GM23338 (cell line): Measurements from ENCODE around the gene ELOVL2. TPM values are rescaled to one million over a fixed set of nuclear protein-coding genes. Genes with fewer than 3 reads are reported as not detected.

Source experiments
- ATAC-seq: fragments of 200-7000 bp; cut with Tn5 transposase; 3 replicates; pipeline ENCODE4 v1.9.1; 2020
- DNase-seq: peaks from one replicate; pipeline ENCODE4 v3.0.0-alpha.2; 2015; ENCODE audit warnings: low spot score
- H2AFZ ChIP-seq: fragments of 200-600 bp; sonication (generic); 2 replicates; pipeline ENCODE4 v1.8.0; 2016; ENCODE audit warnings: antibody characterized with exemption, mild to moderate bottlenecking, moderate library complexity
- H3F3A ChIP-seq: fragments of 200-600 bp; sonication (generic); replicated peaks from 2 replicates; pipeline ENCODE4 v1.8.0; 2017; ENCODE audit warnings: antibody characterized with exemption, mixed run types, low read depth
- H3K27ac ChIP-seq: fragments of 200-600 bp; sonication (generic); 2 replicates; pipeline ENCODE4 v1.6.1; 2016; ENCODE audit warnings: low read depth
- H3K27me3 ChIP-seq: fragments of 200-600 bp; sonication (generic); 2 replicates; pipeline ENCODE4 v1.8.0; 2016; ENCODE audit warnings: mild to moderate bottlenecking, mixed run types, moderate library complexity; ENCODE audit not compliant: insufficient read depth
- H3K36me3 ChIP-seq: fragments of 200-600 bp; sonication (generic); 2 replicates; pipeline ENCODE4 v1.8.0; 2016; ENCODE audit warnings: mild to moderate bottlenecking; ENCODE audit not compliant: insufficient read depth
- H3K4me1 ChIP-seq: fragments of 200-600 bp; sonication (generic); 2 replicates; pipeline ENCODE4 v1.8.0; 2016; ENCODE audit warnings: mild to moderate bottlenecking, moderate library complexity; ENCODE audit not compliant: insufficient read depth
- H3K4me2 ChIP-seq: fragments of 200-600 bp; sonication (generic); 2 replicates; pipeline ENCODE4 v1.7.1; 2017; ENCODE audit warnings: mixed run types
- H3K4me3 ChIP-seq: fragments of 200-600 bp; sonication (generic); 2 replicates; pipeline ENCODE4 v1.6.1; 2016; ENCODE audit warnings: mixed run types
- H3K79me2 ChIP-seq: fragments of 200-600 bp; sonication (generic); replicated peaks from 2 replicates; pipeline ENCODE4 v1.8.0; 2017; ENCODE audit warnings: mild to moderate bottlenecking; ENCODE audit not compliant: insufficient read depth
- H3K9me2 ChIP-seq: fragments of 200-600 bp; sonication (generic); 2 replicates; pipeline ENCODE4 v1.8.0; 2017; ENCODE audit not compliant: insufficient read depth
- H4K20me1 ChIP-seq: fragments of 200-600 bp; sonication (generic); replicated peaks from 2 replicates; pipeline ENCODE4 v1.8.0; 2017; ENCODE audit warnings: mild to moderate bottlenecking; ENCODE audit not compliant: insufficient read depth
- H3K27ac Mint-ChIP-seq: 2 replicates; pipeline ENCODE4 v1.8.0; 2020; ENCODE audit warnings: inconsistent platforms, mild to moderate bottlenecking, moderate library complexity, mixed read lengths
- H3K27me3 Mint-ChIP-seq: 3 replicates; pipeline ENCODE4 v1.8.0; 2022; ENCODE audit warnings: low read depth, mild to moderate bottlenecking, moderate library complexity, mixed read lengths, inconsistent platforms; ENCODE audit not compliant: insufficient read depth, poor library complexity
- H3K36me3 Mint-ChIP-seq: 3 replicates; pipeline ENCODE4 v1.8.0; 2021; ENCODE audit warnings: low read depth, mild to moderate bottlenecking, inconsistent platforms, moderate library complexity, mixed read lengths
- H3K4me1 Mint-ChIP-seq: 3 replicates; pipeline ENCODE4 v1.8.0; 2020; ENCODE audit warnings: mild to moderate bottlenecking, inconsistent platforms, mixed read lengths
- H3K4me3 Mint-ChIP-seq: 3 replicates; pipeline ENCODE4 v1.8.0; 2021; ENCODE audit warnings: moderate library complexity, mild to moderate bottlenecking, inconsistent platforms, mixed read lengths
- H3K9me3 Mint-ChIP-seq: 3 replicates; pipeline ENCODE4 v1.8.0; 2020; ENCODE audit warnings: moderate library complexity, mild to moderate bottlenecking, inconsistent platforms, mixed read lengths
- ETS1 ChIP-seq: IDR thresholded peaks from 2 replicates; pipeline ENCODE4 v1.6.1; 2016; ENCODE audit warnings: antibody characterized with exemption
- EZH2 ChIP-seq: fragments of 200-600 bp; sonication (generic); IDR thresholded peaks from one replicate; pipeline ENCODE4 v1.8.0; 2017; ENCODE audit warnings: antibody characterized with exemption, mild to moderate bottlenecking, low read depth; ENCODE audit not compliant: unreplicated experiment
- EZH2phosphoT487 ChIP-seq: fragments of 200-600 bp; sonication (generic); IDR thresholded peaks from one replicate; pipeline ENCODE4 v1.8.1; 2018; ENCODE audit warnings: antibody characterized with exemption; ENCODE audit not compliant: unreplicated experiment
- NANOG ChIP-seq: IDR thresholded peaks from 2 replicates; pipeline ENCODE4 v1.6.1; 2016; ENCODE audit warnings: antibody characterized with exemption, borderline replicate concordance
- REST ChIP-seq: IDR thresholded peaks from one replicate; pipeline ENCODE4 v1.6.1; 2018; ENCODE audit warnings: antibody characterized with exemption; ENCODE audit not compliant: unreplicated experiment
- STAT1 ChIP-seq: IDR thresholded peaks from one replicate; pipeline ENCODE4 v1.6.1; 2016; ENCODE audit warnings: antibody characterized with exemption; ENCODE audit not compliant: unreplicated experiment
- ZNF114 ChIP-seq: fragments of 250-450 bp; sonication (Bioruptor Pico); IDR thresholded peaks from 2 replicates; pipeline ENCODE4 v1.5.0; 2020; ENCODE audit warnings: mild to moderate bottlenecking, moderate library complexity
- ZNF462 ChIP-seq: fragments of 250-450 bp; sonication (Bioruptor Pico); IDR thresholded peaks from 2 replicates; pipeline ENCODE4 v1.5.0; 2020; ENCODE audit warnings: mild to moderate bottlenecking, moderate library complexity
- polyA plus RNA-seq: library from polyadenylated mRNA; unstranded; fragments of >200 nt; fragmentation: Nextera tagmentation; extraction: Ambion mirVana; gene quantifications from 2 replicates; pipeline ENCODE4 v1.2.1, GENCODE V29; 2016
- total RNA-seq: library from RNA; depleted of rRNA; stranded (reverse); fragments of >200 nt; shearing (Covaris generic); gene quantifications from 2 replicates; pipeline ENCODE4 v1.2.3, GENCODE V29; 2014

Gene ELOVL2
- total and polyA plus RNA-seq, 2 experiments from 2014 or later: 1.2 to 1.6 TPM

GRCh38 chr6:10981409-10981808 lies 62.7 kb downstream of the ELOVL2 start:
- H3F3A ChIP-seq: no peaks in the 10 kb centered on the region
- no peaks in the 10 kb centered on the region for H3K9me2 ChIP-seq
- no peaks in the 10 kb centered on the region for H3K79me2 ChIP-seq
- Mint-ChIP-seq H3K27ac (no peak overlapping the region), H3K27me3 (peaks cover 3% of the 10 kb centered on the region), H3K4me3 (no peak overlapping the region), H3K36me3 (no peaks in the 10 kb centered on the region), H3K4me1 (peaks cover 12% of the 10 kb centered on the region), H3K9me3 (peaks cover 5% of the 10 kb centered on the region; the same call in 2 of the 3 replicates)
- TF ChIP-seq NANOG (no peak), STAT1 (no peak), ZNF114 (CRISPR knock-in tag) (no peak), EZH2phosphoT487 (no peak), ETS1 (no peak), REST (no peak), EZH2 (no peak), ZNF462 (CRISPR knock-in tag) (no peak)
- H4K20me1 ChIP-seq: no peaks in the 10 kb centered on the region
- ATAC-seq (no peak), DNase-seq (no peak)
- H2AFZ ChIP-seq: no peak overlapping the region
- no peak overlapping the region for H3K4me2 ChIP-seq
- H3K36me3 ChIP-seq: no peaks in the 10 kb centered on the region
- 0 out of 2 replicates have a peak, but pooled peaks cover 5% of the 10 kb centered on the region for H3K4me1 ChIP-seq
- no peak overlapping the region for H3K27ac ChIP-seq
- H3K4me3 ChIP-seq: no peak overlapping the region
- no peaks in the 10 kb centered on the region for H3K27me3 ChIP-seq
